ENCODE data around the gene DLG5.

DNA sequence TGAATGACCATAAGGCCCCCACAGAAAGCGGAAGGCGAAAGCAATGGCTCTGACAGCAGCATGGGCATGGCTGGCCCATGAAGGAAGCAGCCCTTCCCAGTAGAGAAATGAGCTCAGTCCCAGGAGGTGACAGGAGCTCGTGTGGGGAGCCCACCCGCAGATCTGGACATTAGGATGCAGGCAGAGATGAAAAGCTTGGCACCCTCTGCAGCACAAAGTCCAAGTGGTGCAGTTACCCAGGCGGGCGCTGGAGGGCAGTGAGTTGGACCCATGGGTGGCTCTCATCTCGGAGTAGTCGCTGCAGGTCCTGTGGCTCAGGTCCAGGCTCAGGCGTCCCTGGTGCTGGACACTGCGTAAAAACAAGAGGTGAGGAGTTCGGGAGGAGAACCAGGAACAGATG lies 109.0 kb downstream of the DLG5 start:
- TF ChIP-seq, protein P1, sequence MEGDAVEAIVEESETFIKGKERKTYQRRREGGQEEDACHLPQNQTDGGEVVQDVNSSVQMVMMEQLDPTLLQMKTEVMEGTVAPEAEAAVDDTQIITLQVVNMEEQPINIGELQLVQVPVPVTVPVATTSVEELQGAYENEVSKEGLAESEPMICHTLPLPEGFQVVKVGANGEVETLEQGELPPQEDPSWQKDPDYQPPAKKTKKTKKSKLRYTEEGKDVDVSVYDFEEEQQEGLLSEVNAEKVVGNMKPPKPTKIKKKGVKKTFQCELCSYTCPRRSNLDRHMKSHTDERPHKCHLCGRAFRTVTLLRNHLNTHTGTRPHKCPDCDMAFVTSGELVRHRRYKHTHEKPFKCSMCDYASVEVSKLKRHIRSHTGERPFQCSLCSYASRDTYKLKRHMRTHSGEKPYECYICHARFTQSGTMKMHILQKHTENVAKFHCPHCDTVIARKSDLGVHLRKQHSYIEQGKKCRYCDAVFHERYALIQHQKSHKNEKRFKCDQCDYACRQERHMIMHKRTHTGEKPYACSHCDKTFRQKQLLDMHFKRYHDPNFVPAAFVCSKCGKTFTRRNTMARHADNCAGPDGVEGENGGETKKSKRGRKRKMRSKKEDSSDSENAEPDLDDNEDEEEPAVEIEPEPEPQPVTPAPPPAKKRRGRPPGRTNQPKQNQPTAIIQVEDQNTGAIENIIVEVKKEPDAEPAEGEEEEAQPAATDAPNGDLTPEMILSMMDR (IDR thresholded peaks at IDR 0.05 in 2 of 3, conservative IDR thresholded peaks at IDR 0.05 in 1 of 3; ENCODE audit: control insufficient read depth in 2 of 3, extremely low read depth in 1 of 3, insufficient read depth in 1 of 3, low read depth in 3 of 3, low read length in 3 of 3) = no peak
- TF ChIP-seq NFYB (IDR thresholded peaks at IDR 0.05; ENCODE audit: insufficient read depth, low read depth, low read length) = no peak
- TF ChIP-seq HDAC2 (IDR thresholded peaks at IDR 0.05) = no peak
- TF ChIP-seq BMI1 (IDR thresholded peaks at IDR 0.05; ENCODE audit: borderline replicate concordance) = no peak
- TF ChIP-seq CREB1 (IDR thresholded peaks at IDR 0.05; ENCODE audit: low read depth) = no peak
- TF ChIP-seq POLR2A (IDR thresholded peaks at IDR 0.05; ENCODE audit: low read depth, low read length) = no peak
- TF ChIP-seq RB1 (IDR thresholded peaks at IDR 0.05; ENCODE audit: borderline replicate concordance) = no peak
- no peak for TF ChIP-seq SP1 (IDR thresholded peaks at IDR 0.05; ENCODE audit: low read depth, low read length)
- no peak for TF ChIP-seq MYB (IDR thresholded peaks at IDR 0.05; ENCODE audit: borderline replicate concordance, low read depth, low read length)
- no peak for TF ChIP-seq EZH2 (IDR thresholded peaks at IDR 0.05; ENCODE audit: borderline replicate concordance, control insufficient read depth, low read depth, low read length)
- TF ChIP-seq NR2C1 (IDR thresholded peaks at IDR 0.05) = no peak
- no peak for TF ChIP-seq RFX5 (IDR thresholded peaks at IDR 0.05; ENCODE audit: low read depth, low read length)
